ENCODE measurements around the gene UMODL1. TPM values are rescaled to one million over a fixed set of nuclear protein-coding genes. Genes with fewer than 3 reads are reported as not detected.
A peak's percentile ranks its signal among the peaks of the same experiment; 100 is the strongest.

The UMODL1 gene
- total RNA-seq, 2 experiments from 2014 or later = 7.4 to 12.3 TPM

- Histone ChIP-seq H3K9me3 (ENCODE audit: low read length) (no peaks in the 10 kb centered on the region), H3K9me2 (ENCODE audit: insufficient read depth, low read length) (no peaks in the 10 kb centered on the region), H3K27ac (ENCODE audit: low read depth, low read length, poor library complexity, severe bottlenecking) (peak overlapping the region; percentile 93), H2AFZ (ENCODE audit: low read length) (no peak overlapping the region), H4K20me1 (ENCODE audit: insufficient read depth, low read length) (no peaks in the 10 kb centered on the region), H3K4me3 (ENCODE audit: low read depth, low read length, poor library complexity, severe bottlenecking) (peak overlapping the region; percentile 68), H3K79me2 (ENCODE audit: insufficient read depth, low read depth, low read length) (peaks cover 14% of the 10 kb centered on the region; the same call in 1 of the 2 replicates), H3K4me2 (ENCODE audit: low read length) (peak overlapping the region; percentile 94), H3K4me1 (ENCODE audit: insufficient read depth, low read length, poor library complexity, severe bottlenecking) (peaks cover 75% of the 10 kb centered on the region), H3K36me3 (ENCODE audit: insufficient read depth, low read length) (no peaks in the 10 kb centered on the region)
- TF ChIP-seq CTCF (conservative IDR thresholded peaks at IDR 0.05; ENCODE audit: low read length) (no peak), EZH2phosphoT487 (IDR thresholded peaks at IDR 0.05; ENCODE audit: borderline replicate concordance, low read depth, low read length) (no peak)
- no TSS peak for BruUV-seq (replicated peaks)
- intact Hi-C loops (cut with micrococcal nuclease; ENCODE audit: unreplicated experiment) = loop anchor here (1.0 to 10.0 kb wide), 9 partner anchors 45 to 638 kb away; partner anchors contain the start of gene MX1
- ChIA-PET CTCF (ENCODE audit: unreplicated experiment) (no interaction called here), POLR2A (interaction anchor here (2.2 kb wide), 1 partner anchor 46 kb away, joined by 11 read pairs; no protein-coding TSS in a partner anchor)
- peak; percentile 93 for DNase-seq (ENCODE audit: low spot score)
Observed at GRCh38 chr21:42062236-42063022, 8.7 kb upstream of the UMODL1 start.

GRCh38 chr21:42063191-42063570 lies 7.9 kb upstream of the UMODL1 start:
- CTCF ChIA-PET (ENCODE audit: unreplicated experiment) = interaction anchor here (0.7 kb wide), 1 partner anchor 45 kb away, joined by 3 read pairs; no protein-coding TSS in a partner anchor
- BruUV-seq (replicated peaks) = no TSS peak
- peaks cover 14% of the 10 kb centered on the region; the same call in 1 of the 2 replicates for H3K79me2 ChIP-seq (ENCODE audit: insufficient read depth, low read depth, low read length)
- no peaks in the 10 kb centered on the region for H3K9me2 ChIP-seq (ENCODE audit: insufficient read depth, low read length)
- peak overlapping the region; percentile 93 for H3K27ac ChIP-seq (ENCODE audit: low read depth, low read length, poor library complexity, severe bottlenecking)
- peak overlapping the region; percentile 94 for H3K4me2 ChIP-seq (ENCODE audit: low read length)
- H4K20me1 ChIP-seq (ENCODE audit: insufficient read depth, low read length) = no peaks in the 10 kb centered on the region
- no peak overlapping the region for H2AFZ ChIP-seq (ENCODE audit: low read length)
- H3K9me3 ChIP-seq (ENCODE audit: low read length) = no peaks in the 10 kb centered on the region
- H3K36me3 ChIP-seq (ENCODE audit: insufficient read depth, low read length) = no peaks in the 10 kb centered on the region
- TF ChIP-seq EZH2phosphoT487 (IDR thresholded peaks at IDR 0.05; ENCODE audit: borderline replicate concordance, low read depth, low read length) = no peak
- TF ChIP-seq CTCF (conservative IDR thresholded peaks at IDR 0.05; ENCODE audit: low read length) = no peak
- POLR2A ChIA-PET = interaction anchor here (0.6 to 2.3 kb wide), 8 partner anchors 13 to 200 kb away, joined by 3 to 11 read pairs (median 4); no protein-coding TSS in a partner anchor
- peak overlapping the region; percentile 68 for H3K4me3 ChIP-seq (ENCODE audit: low read depth, low read length, poor library complexity, severe bottlenecking)
- intact Hi-C loops (cut with micrococcal nuclease; ENCODE audit: unreplicated experiment) = loop anchor here (2.0 to 10.0 kb wide), 8 partner anchors 54 to 638 kb away; partner anchors contain the start of gene MX1
- peaks cover 83% of the 10 kb centered on the region for H3K4me1 ChIP-seq (ENCODE audit: insufficient read depth, low read length, poor library complexity, severe bottlenecking)
- peak; percentile 83 for DNase-seq (ENCODE audit: low spot score)

All from OCI-LY7 (cell line).